DOHH2 (cell line): ENCODE measurements around the gene PRKAR1B.

Source experiments
- H3F3A ChIP-seq: fragments of 200-600 bp; sonication (generic), shearing (Covaris generic); 2 replicates; pipeline ENCODE4 v1.6.0; 2016; ENCODE audit warnings: antibody characterized with exemption, mild to moderate bottlenecking; ENCODE audit not compliant: control insufficient read depth, insufficient read depth
- H3K27ac ChIP-seq: fragments of 200-600 bp; sonication (generic); 2 replicates; pipeline ENCODE4 v1.5.1; 2014; ENCODE audit warnings: low read depth, mild to moderate bottlenecking, low read length, moderate library complexity
- H3K27me3 ChIP-seq: fragments of 200-600 bp; sonication (generic); 2 replicates; pipeline ENCODE4 v1.6.1; 2014; ENCODE audit warnings: mild to moderate bottlenecking, low read length, mixed read lengths; ENCODE audit not compliant: control insufficient read depth
- H3K36me3 ChIP-seq: fragments of 200-600 bp; sonication (generic); 2 replicates; pipeline ENCODE4 v1.6.1; 2014; ENCODE audit warnings: mild to moderate bottlenecking, low read length, moderate library complexity, mixed read lengths; ENCODE audit not compliant: control insufficient read depth
- H3K4me1 ChIP-seq: fragments of 200-600 bp; sonication (generic); 2 replicates; pipeline ENCODE4 v1.6.1; 2014; ENCODE audit warnings: mild to moderate bottlenecking, low read length, mixed read lengths; ENCODE audit not compliant: control insufficient read depth
- H3K4me2 ChIP-seq: fragments of 200-600 bp; sonication (generic); 2 replicates; pipeline ENCODE4 v1.6.0; 2014; ENCODE audit warnings: mild to moderate bottlenecking, low read length, moderate library complexity
- H3K4me3 ChIP-seq: fragments of 200-600 bp; sonication (generic); 2 replicates; pipeline ENCODE4 v1.5.1; 2014; ENCODE audit warnings: mild to moderate bottlenecking, low read length, mixed read lengths
- H3K79me2 ChIP-seq: fragments of 200-600 bp; sonication (generic); 2 replicates; pipeline ENCODE4 v1.6.1; 2014; ENCODE audit warnings: mild to moderate bottlenecking, low read length, mixed read lengths; ENCODE audit not compliant: control insufficient read depth
- H3K9me2 ChIP-seq: fragments of 200-600 bp; sonication (generic); replicated peaks from 2 replicates; pipeline ENCODE4 v1.6.1; 2014; ENCODE audit warnings: mild to moderate bottlenecking, low read length, mixed read lengths; ENCODE audit not compliant: control insufficient read depth
- H3K9me3 ChIP-seq: fragments of 200-600 bp; sonication (generic); 2 replicates; pipeline ENCODE4 v1.6.1; 2014; ENCODE audit warnings: antibody characterized with exemption, low read length, mixed read lengths; ENCODE audit not compliant: control insufficient read depth, insufficient read depth
- H4K20me1 ChIP-seq: fragments of 200-600 bp; sonication (generic); 2 replicates; pipeline ENCODE4 v1.6.0; 2014; ENCODE audit warnings: low read depth, mild to moderate bottlenecking, antibody characterized with exemption, low read length, moderate library complexity; ENCODE audit not compliant: control insufficient read depth, insufficient read depth
- EZH2phosphoT487 ChIP-seq: fragments of 200-600 bp; sonication (generic); IDR thresholded peaks from 2 replicates; pipeline ENCODE4 v1.6.1; 2017; ENCODE audit warnings: borderline replicate concordance, mild to moderate bottlenecking, antibody characterized with exemption, low read length, moderate library complexity, mixed read lengths
- TF ChIP-seq, protein P1 (sequence below): fragments of 200-600 bp; sonication (generic); IDR thresholded peaks from one replicate; pipeline ENCODE4 v1.5.1; 2014; ENCODE audit warnings: antibody characterized with exemption, mild to moderate bottlenecking, low read depth, low read length; ENCODE audit not compliant: poor library complexity, severe bottlenecking

The PRKAR1B gene

DNA sequence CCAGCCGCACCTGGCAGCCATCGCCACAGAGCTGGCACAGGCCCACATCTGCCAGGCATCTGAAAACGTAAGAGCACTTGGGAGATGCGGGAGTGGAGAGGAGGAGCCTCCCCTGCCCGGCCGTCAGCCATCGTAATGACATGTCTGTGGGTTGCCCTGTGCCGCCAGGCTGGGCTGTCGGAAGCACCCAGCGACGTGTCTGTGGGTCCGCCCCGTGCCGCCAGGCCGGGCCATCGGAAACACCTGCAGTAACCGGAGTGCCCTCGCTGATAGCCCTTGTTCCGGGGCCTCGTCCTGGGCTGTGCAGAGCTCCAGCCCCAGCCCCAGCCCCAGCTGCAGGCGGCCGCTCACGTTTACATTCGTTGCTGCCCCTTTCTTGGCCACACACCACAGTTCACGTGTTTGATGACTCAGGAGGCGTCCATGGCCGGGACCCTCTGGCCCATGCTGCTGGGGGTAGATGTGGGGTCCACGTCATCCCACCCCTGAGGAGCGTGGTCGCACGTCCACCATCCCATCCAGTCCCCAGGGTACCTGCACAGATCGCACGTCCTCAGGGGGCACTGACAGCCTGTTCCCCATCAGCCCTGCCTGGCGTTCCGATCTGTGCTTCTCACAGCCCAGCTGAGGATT, 30.0 kb upstream of the PRKAR1B start:
- Histone ChIP-seq H3K4me3 (no peak overlapping the region), H3K36me3 (peaks cover 83% of the 10 kb centered on the region), H3F3A (no peaks in the 10 kb centered on the region), H3K4me2 (no peak overlapping the region), H3K79me2 (no peaks in the 10 kb centered on the region; the same call in 1 of the 2 replicates), H3K4me1 (no peaks in the 10 kb centered on the region), H4K20me1 (no peaks in the 10 kb centered on the region), H3K27ac (no peak overlapping the region), H3K9me2 (no peaks in the 10 kb centered on the region), H3K27me3 (no peaks in the 10 kb centered on the region), H3K9me3 (no peaks in the 10 kb centered on the region)
- no peak for TF ChIP-seq EZH2phosphoT487
- TF ChIP-seq, protein P1, sequence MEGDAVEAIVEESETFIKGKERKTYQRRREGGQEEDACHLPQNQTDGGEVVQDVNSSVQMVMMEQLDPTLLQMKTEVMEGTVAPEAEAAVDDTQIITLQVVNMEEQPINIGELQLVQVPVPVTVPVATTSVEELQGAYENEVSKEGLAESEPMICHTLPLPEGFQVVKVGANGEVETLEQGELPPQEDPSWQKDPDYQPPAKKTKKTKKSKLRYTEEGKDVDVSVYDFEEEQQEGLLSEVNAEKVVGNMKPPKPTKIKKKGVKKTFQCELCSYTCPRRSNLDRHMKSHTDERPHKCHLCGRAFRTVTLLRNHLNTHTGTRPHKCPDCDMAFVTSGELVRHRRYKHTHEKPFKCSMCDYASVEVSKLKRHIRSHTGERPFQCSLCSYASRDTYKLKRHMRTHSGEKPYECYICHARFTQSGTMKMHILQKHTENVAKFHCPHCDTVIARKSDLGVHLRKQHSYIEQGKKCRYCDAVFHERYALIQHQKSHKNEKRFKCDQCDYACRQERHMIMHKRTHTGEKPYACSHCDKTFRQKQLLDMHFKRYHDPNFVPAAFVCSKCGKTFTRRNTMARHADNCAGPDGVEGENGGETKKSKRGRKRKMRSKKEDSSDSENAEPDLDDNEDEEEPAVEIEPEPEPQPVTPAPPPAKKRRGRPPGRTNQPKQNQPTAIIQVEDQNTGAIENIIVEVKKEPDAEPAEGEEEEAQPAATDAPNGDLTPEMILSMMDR: no peak

DNA sequence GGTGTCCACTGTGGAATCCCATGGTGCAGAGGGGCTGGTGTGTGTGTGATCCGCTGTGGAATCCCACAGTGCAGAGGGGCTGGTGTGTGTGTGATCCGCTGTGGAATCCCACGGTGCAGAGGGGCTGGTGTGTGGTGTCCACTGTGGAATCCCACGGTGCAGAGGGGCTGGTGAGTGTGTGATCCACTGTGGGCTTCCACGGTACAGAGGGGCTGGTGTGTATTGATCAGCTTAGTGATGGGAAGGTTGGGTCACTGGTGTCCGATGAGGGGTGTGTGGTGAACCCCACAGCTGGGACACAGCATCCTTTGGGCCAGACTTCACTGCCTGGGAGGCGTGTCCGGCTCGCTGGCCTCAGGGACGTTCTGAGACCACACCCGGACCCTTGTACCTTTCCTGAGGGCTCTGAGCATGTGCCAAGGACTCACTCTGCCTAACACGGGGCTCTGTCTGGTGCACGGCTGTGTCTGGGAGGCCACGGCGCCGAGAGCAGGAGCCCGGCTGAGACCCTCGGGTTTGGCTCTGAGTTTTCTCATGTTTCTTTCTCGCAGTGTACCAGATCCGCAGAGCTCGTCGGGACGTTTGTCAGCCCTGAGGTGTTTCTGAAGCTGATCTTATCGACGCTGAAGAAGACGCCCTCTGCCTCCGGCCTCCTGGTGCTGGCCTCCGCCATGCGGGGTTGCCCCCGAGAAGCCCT, 29.3 kb upstream of the PRKAR1B start:
- no peaks in the 10 kb centered on the region for H3K4me1 ChIP-seq
- H3K4me2 ChIP-seq: no peak overlapping the region
- H3F3A ChIP-seq: no peaks in the 10 kb centered on the region
- TF ChIP-seq, protein P1: no peak
- no peak for TF ChIP-seq EZH2phosphoT487
- peaks cover 81% of the 10 kb centered on the region for H3K36me3 ChIP-seq
- H3K27ac ChIP-seq: no peak overlapping the region
- H3K79me2 ChIP-seq: no peaks in the 10 kb centered on the region; the same call in 1 of the 2 replicates
- no peaks in the 10 kb centered on the region for H3K9me3 ChIP-seq
- H3K9me2 ChIP-seq: no peaks in the 10 kb centered on the region
- H4K20me1 ChIP-seq: no peaks in the 10 kb centered on the region
- no peak overlapping the region for H3K4me3 ChIP-seq
- no peaks in the 10 kb centered on the region for H3K27me3 ChIP-seq

DNA sequence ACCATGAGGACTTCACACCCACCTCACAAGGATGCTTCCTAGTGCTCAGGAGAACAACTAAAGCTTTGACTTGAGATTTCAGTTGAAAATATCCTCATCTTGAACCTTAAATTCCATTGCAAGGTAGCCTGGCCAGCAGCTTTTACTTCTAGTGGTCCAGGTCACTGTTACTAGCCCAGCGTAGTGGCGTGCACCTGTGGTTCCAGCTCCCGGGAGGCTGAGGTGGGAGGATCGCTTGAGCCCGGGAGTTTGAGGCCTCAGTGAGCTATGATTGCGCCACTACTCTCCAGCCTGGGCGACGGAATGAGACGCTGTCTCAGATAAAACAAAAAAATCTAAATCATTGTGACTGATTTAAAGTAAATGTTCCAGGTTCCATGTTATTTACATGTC, 28.3 kb upstream of the PRKAR1B start:
- Histone ChIP-seq H3K36me3 (peaks cover 81% of the 10 kb centered on the region), H3K4me2 (no peak overlapping the region)

More for the DNA sequence above, 28.3 kb upstream of the PRKAR1B start:
- no peaks in the 10 kb centered on the region for H3K9me2 ChIP-seq
- no peak for TF ChIP-seq EZH2phosphoT487
- TF ChIP-seq, protein P1: no peak
- H3K79me2 ChIP-seq: peaks cover 3% of the 10 kb centered on the region
- no peaks in the 10 kb centered on the region for H4K20me1 ChIP-seq
- no peaks in the 10 kb centered on the region for H3K9me3 ChIP-seq
- H3K4me1 ChIP-seq: no peaks in the 10 kb centered on the region
- H3K27ac ChIP-seq: no peak overlapping the region
- H3K4me3 ChIP-seq: no peak overlapping the region
- H3K27me3 ChIP-seq: no peaks in the 10 kb centered on the region
- no peaks in the 10 kb centered on the region for H3F3A ChIP-seq
